Mucosa of descending colon (tissue), 3 donors: ENCODE measurements around the gene STYK1. TPM values are rescaled to one million over a fixed set of nuclear protein-coding genes. Genes with fewer than 3 reads are reported as not detected.

Experiments
- ATAC-seq: fragments of 200-7000 bp; cut with Tn5 transposase; one replicate; pipeline ENCODE4 v1.9.1; 2020; ENCODE audit warnings: mild to moderate bottlenecking, moderate library complexity
- DNase-seq, 3 donors: peaks; one replicate each; pipeline ENCODE4 v3.0.0-alpha.2; 2020
- H3K36me3 ChIP-seq: fragments of 200-600 bp; one replicate; pipeline ENCODE4 v1.8.0; 2021; ENCODE audit warnings: low read depth, mild to moderate bottlenecking
- H3K4me1 ChIP-seq: fragments of 200-600 bp; one replicate; pipeline ENCODE4 v1.8.0; 2021; ENCODE audit warnings: low read depth, mild to moderate bottlenecking
- H3K4me3 ChIP-seq: fragments of 200-600 bp; one replicate; pipeline ENCODE4 v1.8.0; 2021; ENCODE audit warnings: mild to moderate bottlenecking
- H3K9me3 ChIP-seq: fragments of 200-600 bp; one replicate; pipeline ENCODE4 v1.8.0; 2021; ENCODE audit warnings: mild to moderate bottlenecking
- CTCF ChIP-seq: fragments of 200-600 bp; IDR thresholded peaks from one replicate; pipeline ENCODE4 v1.8.0; 2022; ENCODE audit warnings: antibody characterized with exemption, mild to moderate bottlenecking
- intact Hi-C, 2 donors: fragments of 100-400 bp; cut with DNase I in 1 of 2; cut with micrococcal nuclease in 1 of 2; formaldehyde crosslinking; loops; one replicate each; pipeline versions ENCODE4 v1.11.0 to v1.11.1; 2022; cut with DNase I, micrococcal nuclease
- total RNA-seq, 3 donors: library from RNA; stranded (reverse); fragmentation: NEBNext Ultra II Directional in 2 of 3; extraction: Animal tissue kit (Norgen Biotek cat#: 25700) in 2 of 3; gene quantifications; one replicate each; pipeline versions ENCODE4 v1.2.1 to v1.2.4, GENCODE V29; 2021 to 2023
- donor health status: DM: no; HTN: no; CAD: no; lungs with moderate emphysema.
- donor health status: DM: no; HTN: no; CAD: no.
- donor health status: DM: no; HTN: yes; CAD: no.

The STYK1 gene
- total RNA-seq, 3 donors from 2014 or later = 19.9 to 37.6 (median 28.0) TPM

- intact Hi-C loops = no loop called here
- no peak for TF ChIP-seq CTCF
- H3K4me1 ChIP-seq = no peaks in the 10 kb centered on the region
- no peak for DNase-seq
- peak; percentile 26 for ATAC-seq
- H3K36me3 ChIP-seq = no peaks in the 10 kb centered on the region
- no peaks in the 10 kb centered on the region for H3K9me3 ChIP-seq
- no peak overlapping the region for H3K4me3 ChIP-seq
Measured at GRCh38 chr12:10701131-10701681, 27.4 kb upstream of the STYK1 start.

- ATAC-seq = no peak
- intact Hi-C loops = no loop called here
- DNase-seq = no peak
- TF ChIP-seq CTCF = no peak
- Histone ChIP-seq H3K4me1 (no peaks in the 10 kb centered on the region), H3K36me3 (no peaks in the 10 kb centered on the region), H3K4me3 (no peak overlapping the region), H3K9me3 (no peaks in the 10 kb centered on the region)
Measured at GRCh38 chr12:10700581-10700980, 26.7 kb upstream of the STYK1 start.

- Histone ChIP-seq H3K36me3 (no peaks in the 10 kb centered on the region), H3K4me3 (no peak overlapping the region), H3K4me1 (no peaks in the 10 kb centered on the region), H3K9me3 (no peaks in the 10 kb centered on the region)
- no peak for ATAC-seq
- DNase-seq = no peak
- no peak for TF ChIP-seq CTCF
- intact Hi-C loops = no loop called here
Measured at GRCh38 chr12:10697862-10698261, 24.0 kb upstream of the STYK1 start.

- ATAC-seq = no peak
- intact Hi-C loops = no loop called here
- no peak overlapping the region for H3K4me3 ChIP-seq
- no peaks in the 10 kb centered on the region for H3K4me1 ChIP-seq
- no peaks in the 10 kb centered on the region for H3K36me3 ChIP-seq
- TF ChIP-seq CTCF = no peak
- H3K9me3 ChIP-seq = no peaks in the 10 kb centered on the region
- DNase-seq = no peak
Measured at GRCh38 chr12:10697156-10697555, 23.3 kb upstream of the STYK1 start.

GRCh38 chr12:10690906-10691305, 17.1 kb upstream of the STYK1 start:
- Histone ChIP-seq H3K36me3 (no peaks in the 10 kb centered on the region), H3K9me3 (no peaks in the 10 kb centered on the region), H3K4me3 (no peak overlapping the region), H3K4me1 (no peaks in the 10 kb centered on the region)
- DNase-seq (no peak), ATAC-seq (no peak)
- intact Hi-C loops = no loop called here
- no peak for TF ChIP-seq CTCF

- no peaks in the 10 kb centered on the region for H3K4me1 ChIP-seq
- no peak for TF ChIP-seq CTCF
- DNase-seq (no peak), ATAC-seq (no peak)
- intact Hi-C loops = no loop called here
- H3K36me3 ChIP-seq = no peaks in the 10 kb centered on the region
- no peak overlapping the region for H3K4me3 ChIP-seq
- no peaks in the 10 kb centered on the region for H3K9me3 ChIP-seq
Measured at GRCh38 chr12:10689146-10689545, 15.3 kb upstream of the STYK1 start.
